ENCODE measurements around the gene LMO1.

DNA sequence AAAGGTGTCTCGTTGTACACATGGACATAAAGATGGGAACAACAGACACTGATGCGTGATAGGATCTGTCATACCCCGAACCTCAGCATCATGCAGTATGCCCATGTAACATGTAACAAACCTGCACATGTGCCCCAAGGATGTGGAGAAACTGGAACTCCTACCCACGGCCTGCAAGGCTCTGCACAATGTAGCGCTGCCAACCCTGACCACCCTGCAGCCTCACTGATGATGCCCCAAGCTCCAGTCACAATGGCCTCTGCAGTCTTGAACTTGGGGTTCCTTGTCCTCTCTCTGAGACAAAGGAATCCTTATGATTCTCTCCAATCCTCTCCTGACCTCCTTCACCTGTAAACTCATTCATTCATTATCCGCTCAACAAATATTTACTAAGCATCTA, 14.2 kb downstream of the LMO1 start:
- TF ChIP-seq, protein P1, sequence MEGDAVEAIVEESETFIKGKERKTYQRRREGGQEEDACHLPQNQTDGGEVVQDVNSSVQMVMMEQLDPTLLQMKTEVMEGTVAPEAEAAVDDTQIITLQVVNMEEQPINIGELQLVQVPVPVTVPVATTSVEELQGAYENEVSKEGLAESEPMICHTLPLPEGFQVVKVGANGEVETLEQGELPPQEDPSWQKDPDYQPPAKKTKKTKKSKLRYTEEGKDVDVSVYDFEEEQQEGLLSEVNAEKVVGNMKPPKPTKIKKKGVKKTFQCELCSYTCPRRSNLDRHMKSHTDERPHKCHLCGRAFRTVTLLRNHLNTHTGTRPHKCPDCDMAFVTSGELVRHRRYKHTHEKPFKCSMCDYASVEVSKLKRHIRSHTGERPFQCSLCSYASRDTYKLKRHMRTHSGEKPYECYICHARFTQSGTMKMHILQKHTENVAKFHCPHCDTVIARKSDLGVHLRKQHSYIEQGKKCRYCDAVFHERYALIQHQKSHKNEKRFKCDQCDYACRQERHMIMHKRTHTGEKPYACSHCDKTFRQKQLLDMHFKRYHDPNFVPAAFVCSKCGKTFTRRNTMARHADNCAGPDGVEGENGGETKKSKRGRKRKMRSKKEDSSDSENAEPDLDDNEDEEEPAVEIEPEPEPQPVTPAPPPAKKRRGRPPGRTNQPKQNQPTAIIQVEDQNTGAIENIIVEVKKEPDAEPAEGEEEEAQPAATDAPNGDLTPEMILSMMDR (IDR thresholded peaks at IDR 0.05; ENCODE audit: control extremely low read depth in 1 of 3, insufficient read depth in 1 of 3, low read depth in 1 of 3, low read length in 3 of 3) = no peak
- TF ChIP-seq POLR2A (IDR thresholded peaks at IDR 0.05; ENCODE audit: control extremely low read depth in 1 of 2, low read depth in 2 of 2, low read length in 2 of 2) (no peak), SRF (IDR thresholded peaks at IDR 0.05; ENCODE audit: low read depth, low read length) (no peak)
